NCI-H2029 treated with DMSO at 0.1 percent for 48 hours (cell line): ENCODE data around the gene DCHS2.

ENCODE experiments used
- DNase-seq: peaks from one replicate; lab custom pipeline; 2025; lab: John Stamatoyannopoulos, UW

The DCHS2 gene, protein sequence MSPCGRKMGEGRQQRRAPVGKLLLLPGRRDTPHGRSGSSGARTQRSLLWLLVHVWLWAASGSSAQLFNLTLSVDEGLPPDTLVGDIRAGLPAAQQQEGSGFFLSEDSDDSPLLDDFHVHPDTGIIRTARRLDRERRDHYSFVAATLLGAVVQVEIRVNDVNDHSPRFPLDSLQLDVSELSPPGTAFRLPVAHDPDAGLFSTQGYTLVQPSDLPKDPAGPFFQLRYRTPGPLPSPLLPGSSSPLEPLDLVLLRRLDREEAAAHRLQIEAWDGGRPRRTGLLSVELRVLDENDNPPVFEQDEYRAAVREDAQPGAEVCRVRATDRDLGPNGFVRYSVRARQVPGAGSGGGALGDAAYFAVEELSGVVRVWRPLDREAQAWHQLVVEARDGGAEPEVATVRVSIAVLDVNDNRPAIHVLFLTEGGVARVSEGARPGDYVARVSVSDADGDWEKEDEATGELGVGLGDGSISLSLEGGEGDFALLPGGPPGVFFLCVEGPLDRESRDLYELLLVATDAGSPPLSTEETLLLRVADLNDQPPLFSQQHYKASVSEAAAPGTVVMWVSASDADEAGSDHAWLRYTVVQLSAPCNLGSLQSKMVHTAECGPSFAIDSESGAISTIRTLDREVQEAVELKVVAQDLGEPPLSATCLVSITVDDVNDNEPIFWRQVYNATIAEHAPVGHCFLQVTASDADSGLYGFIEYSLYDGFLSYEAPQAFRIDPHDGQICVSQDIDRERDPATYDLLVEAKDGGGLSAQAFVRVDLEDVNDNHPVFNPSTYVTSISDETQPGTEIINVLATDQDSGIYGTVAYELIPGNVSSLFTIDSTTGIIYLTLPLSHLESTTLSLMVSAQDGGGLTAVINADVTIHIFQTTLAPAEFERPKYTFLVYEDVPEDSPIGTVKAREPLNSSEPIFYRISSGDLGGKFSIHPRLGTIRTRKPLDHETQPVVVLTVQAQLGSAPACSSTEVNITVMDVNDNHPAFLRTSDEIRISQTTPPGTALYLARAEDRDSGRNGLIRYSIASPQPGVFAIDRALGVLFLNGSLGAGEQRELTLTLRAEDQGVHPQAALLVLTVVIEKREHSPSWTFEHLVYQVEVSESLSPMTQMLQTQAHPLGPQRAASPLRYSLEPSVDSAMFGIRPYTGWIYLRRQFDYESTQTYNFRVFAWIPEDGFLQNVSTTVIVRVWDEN (N-terminal part only)

DNA sequence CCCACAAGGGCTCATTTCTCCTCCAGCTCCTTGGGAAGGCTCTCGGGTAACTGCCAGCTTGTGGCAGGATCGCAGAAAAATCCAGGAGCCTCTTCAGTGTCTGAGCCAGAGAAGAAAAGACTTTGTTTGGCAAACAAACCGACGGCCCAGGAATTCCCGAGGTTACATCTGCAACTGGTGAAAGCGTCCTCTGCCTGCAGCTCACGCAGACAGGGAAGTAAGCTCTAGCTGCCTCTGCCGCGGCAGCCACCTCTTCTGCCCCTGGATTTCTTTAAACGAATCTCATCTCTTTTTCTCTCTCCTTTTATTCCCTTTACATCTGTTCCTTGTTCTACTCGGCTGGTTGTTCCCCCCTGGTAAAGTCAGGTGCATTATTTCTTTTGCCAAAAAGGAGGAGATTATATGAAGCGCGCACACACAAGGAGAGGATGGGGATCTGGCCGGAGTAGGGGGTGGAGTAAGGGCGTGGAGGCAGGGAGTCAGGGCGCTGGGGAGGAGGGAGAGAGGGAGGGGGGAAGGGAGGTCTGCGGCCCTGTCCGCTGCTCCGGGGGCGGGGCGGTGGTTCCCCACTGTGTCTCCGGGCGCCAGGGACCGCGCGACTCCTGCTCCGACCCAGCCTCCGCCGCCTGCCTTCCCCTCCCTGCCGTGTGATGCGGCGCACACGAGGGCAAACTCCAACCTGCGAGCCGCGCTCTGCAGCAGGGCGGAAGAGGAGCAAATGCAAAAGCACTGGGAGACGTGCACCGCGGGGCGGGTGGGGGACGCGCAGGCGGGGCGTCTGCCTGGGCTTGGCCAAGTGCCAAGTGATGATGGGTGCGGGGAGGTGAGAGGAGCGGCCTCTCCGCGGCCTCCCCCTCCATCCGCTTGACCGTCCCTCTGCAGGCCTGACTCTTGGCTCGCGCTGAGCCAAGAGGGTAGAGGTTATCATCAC lies at the start of gene DCHS2:
TSS of gene DCHS2 (minus strand) at position 459 of the 931 bp plus-strand sequence. CDS start at position 15, 444 bp downstream.
- DNase-seq: no peak

DNA sequence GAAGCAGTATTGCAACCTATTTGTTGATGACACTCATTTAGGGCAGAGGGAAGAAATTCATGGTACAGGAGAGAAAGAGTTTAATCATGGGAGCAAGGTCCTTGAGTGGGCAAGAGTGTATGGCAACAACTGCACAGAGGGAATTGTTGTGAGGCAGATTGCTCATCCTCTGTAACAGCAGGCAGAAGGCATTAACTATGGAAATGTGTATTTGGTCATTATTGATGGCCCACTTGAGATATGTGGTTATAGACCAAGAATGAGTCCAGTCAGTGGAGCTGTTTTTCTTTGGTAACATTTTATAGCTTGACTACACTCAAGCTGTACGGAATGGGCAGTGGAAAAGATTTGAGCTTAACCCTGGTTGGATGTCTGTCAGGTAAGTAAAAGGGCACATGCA lies 42.7 kb upstream of the DCHS2 start:
- DNase-seq: no peak

DNA sequence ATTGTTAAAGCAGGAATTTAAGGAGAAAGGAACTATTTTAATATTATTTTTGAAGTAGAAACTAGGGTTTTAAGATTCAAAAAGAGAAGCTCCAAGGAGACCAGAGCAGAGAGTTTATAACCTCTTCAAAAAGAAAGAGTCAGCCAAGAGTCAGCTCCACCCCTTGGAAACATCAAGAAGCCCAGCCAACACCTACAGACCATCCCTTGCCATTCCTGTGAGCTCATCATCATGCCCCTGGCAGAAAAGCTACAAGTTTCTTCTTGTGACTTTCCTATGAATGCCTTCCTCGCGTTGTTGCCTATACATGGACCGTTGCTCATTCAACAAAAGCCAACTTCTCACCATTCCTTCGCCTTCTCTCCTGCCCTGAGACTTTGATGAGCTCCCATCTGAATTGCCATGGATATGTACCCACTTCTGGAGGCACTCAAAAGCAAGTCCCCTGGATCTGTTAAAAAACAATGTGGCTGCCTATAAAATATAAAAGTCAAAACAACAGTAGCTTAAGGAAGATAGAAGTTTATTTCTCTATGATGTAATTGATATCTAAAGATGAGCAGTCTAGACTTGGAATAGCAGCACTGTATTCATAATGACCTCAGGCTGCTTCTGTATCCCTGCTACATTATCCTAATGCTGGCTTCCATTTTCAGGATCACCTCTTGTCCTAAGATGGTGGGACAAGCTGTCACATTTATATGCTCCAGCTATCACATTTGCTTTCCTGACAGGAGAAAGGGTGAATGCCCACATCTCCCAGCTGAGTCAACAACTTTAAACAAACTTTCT lies 38.3 kb upstream of the DCHS2 start:
- DNase-seq: no peak

DNA sequence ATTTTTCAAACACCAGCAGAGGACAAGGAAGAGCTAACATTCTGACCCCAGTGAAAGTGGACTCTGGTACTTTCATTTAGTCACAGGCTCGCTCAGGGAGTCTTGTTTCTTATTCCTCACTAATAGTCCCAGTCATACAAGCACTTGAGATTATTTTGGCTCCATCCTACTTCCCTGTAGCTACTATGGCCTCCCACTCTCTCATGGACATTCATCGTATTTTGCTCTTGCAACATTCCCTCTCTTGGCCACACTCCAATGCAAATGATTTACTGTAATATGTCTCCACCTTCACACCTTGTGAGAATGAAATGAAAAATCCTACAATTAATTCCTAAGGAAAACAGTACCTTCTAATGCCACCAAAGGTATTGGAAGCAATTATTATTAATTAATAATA lies 37.3 kb upstream of the DCHS2 start:
- no peak for DNase-seq

DNA sequence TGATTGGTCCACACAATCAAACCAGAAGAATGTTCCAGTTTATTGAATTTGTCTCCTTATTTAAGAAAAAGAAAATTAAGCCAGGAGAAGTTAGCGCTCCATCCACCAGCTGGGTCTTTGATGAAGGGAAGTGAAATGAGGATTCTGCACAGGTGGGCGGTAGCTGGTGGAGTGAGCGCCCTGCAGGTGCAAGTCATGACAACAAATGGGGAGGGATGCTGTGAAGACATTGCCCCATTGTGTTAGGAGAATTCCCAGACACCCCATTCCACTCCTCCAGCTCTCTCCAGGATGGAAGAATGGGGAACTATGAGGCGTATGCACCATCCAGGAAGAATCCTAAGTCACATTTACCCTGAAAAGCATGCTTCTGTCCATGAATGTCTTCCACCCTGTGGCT lies 35.7 kb upstream of the DCHS2 start:
- DNase-seq: no peak

DNA sequence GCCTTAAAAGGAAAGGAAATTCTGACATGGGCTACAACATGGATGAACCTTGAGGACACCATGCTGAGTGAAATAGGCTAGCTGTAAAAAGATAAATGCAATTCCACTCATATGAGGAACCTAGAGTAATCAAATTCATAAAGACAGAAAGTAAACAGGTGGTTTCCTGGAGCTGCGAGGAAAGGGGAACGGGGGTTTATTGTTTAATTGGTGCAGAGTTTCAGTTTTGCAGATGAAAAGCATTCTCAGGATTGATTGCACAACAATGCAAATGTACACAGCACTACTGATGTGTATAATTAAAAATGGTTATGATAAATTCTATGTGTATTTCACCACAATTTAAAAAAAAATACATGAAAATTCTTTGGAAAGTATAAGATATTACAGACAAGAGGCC lies 34.6 kb upstream of the DCHS2 start:
- DNase-seq: no peak

DNA sequence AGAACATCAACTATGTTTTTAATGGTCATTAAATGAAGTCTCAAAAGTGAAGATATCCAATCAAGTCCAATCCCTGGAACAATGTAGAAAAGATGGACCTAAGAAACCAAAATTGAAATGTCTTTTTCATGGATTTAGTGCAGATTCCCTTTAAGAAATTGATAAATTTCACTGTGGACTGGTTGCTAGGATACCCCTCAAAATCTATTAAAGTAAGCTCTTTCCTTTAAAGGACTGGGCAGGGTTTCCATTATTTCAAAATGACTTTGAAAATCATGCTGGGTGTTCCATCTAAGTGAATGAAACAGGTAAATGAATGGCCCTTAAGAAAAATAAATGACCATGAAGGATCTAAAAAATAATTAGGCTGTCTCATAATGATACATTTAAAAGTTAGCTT lies 30.0 kb upstream of the DCHS2 start:
- no peak for DNase-seq

DNA sequence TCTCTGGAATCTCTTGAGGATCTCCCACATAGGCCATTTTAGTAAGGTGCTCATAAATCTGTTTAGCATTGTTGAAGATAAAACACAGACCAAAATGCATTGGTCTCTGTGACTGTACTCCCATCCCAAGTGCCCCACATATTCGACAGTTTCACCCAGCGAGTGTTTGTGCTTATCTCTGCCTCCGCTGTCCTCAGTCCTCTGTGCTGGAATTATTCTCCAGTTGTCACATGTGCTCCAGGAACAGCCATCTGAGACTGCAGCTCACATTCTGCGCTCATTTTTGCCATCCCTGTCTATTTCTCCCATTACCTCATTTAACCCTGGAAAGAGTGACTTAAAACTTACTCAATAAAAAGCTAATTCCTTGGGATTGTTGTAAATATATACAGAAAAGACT lies 27.6 kb upstream of the DCHS2 start:
- DNase-seq: no peak

DNA sequence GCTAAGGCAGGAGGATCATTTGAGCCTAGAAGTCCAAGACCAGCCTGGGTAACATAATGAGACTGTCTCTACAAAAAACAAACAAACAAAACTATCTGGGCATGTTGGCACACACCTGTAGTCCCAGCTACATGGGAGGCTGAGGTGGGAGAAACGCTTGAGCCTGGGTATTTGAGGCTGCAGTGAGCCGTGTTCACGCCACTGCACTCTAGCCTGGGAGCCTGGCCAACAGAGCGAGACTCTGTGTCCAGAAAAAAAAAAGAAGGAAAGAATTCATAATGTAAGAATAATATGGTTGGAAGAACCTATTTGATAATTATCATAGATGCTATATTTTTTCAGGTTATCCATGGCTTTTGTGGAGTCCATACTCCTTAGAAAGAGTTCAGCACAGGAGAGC lies 26.0 kb upstream of the DCHS2 start:
- DNase-seq: no peak

DNA sequence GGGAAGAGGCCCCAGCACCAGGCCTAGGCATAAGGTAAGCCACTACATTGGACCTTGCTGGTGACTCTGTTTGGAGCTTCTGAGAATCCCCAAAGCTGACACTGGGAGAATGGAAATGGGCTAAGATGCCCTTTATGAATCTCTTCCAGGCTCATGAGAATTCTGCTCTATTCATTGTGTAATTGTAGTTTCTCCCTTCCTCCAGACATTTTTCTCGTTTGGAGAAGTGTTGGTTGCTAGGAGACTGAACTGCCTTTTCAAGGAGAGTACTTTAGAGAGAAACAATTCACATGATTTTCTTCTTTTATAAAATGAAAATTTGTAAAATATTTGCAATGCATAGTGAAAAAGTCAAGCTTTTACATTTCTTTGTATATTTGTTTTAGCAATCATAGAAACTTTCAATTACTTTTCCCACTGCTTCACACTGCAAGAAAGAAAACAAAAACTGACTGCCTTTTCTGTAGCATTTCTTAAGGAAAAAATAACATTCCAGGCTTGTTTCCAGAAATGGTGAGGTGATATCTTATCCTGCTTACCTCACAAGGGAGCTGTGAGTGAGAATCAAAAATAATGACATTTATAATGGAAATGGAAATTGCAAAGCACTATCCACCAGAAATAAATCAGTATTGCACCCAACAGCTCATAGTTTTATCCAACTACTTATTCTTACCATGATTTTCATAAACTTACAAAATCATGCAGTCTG lies 24.9 kb upstream of the DCHS2 start:
- DNase-seq: no peak

DNA sequence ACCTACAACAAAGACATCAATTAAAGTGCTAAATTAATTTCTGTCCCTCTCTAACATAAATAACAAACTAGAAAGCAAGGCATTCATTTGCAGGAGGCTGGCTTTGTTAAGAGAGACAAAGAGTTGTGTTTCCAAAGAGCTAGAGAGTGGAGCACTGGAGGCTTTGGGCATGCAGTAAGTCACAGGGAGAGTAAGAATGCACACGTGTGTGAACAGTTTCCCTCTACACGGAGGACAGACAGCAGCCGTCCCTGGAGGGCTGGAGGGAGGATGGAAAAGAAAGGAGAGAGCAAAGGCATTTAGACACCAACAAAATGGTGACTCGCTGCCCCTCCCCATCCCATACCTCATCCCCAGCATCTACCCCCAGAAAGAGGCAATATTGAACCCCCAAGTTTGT lies 20.4 kb upstream of the DCHS2 start:
- DNase-seq: no peak

DNA sequence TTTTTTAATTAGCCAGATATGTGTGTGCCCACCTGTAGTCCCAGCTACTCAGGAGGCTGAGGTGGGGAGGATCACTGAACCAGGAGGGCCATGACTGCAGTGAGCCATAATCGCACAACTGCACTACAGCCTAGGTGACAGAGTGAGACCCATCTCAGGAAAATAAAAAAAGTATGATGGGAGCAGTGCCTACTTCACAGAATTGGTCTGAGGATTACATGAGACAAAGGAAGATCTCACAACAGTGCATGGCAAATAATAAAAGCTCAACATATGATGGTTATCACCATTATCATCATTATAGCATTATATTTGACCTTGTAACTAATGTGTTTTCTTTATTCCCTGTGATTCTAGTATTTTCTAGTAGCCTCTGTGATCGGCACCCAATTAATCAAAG lies 19.9 kb upstream of the DCHS2 start:
- no peak for DNase-seq

DNA sequence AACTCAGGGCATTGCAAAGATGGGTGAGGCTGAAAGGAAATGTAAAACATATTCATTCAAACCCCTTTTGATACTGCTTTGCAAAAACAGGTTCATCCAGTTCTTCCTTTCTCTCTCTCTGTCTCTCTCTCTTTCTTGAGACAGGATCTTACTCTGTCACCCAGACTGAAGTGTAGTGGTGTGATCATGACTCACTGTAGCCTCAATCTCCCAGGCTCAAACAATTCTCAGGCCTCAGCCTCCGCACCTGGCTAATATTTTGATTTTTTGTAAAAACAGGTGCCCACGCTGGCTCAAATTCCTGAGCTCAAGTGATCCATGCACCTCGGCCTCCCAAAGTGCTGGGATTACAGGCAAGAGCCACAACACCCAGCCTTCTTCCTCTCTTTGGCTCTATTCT lies 15.6 kb upstream of the DCHS2 start:
- DNase-seq: no peak

DNA sequence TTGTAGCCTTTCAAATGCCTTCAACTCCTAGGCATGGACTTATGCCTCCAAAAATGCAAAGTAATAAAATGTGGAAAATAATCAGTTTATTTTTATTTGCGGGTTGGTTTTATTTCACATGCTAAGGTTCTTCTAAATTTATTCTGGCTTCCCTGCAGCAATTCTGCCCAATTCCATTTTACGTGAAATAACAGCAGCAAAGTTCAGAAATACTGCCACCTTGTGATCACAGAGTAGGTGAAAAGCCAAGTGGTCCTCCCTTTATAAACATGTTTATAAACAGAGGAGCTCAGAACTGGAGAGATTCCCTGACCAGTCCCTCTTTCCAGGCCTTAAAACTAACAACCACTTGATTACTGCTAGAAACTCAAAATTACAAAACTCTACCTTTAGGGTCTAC lies 14.7 kb upstream of the DCHS2 start:
- no peak for DNase-seq

DNA sequence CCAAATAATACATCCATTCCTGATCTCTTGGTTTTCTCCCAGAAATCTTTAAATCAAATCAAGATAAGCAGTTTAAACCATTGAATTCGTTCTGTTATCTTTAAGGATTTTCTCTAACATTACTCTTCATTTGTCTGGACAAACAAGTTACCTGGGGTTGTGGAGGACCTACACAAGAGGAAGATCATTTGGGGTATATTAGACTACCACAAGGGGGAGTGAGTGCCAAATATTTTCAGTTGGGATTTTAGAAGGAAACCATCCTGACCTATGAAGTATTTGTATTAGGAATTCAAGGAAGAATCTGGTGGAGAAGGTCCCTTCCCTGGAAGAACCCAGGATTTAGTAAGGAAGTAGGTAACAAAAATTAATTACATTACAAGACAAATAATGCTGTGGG lies 12.0 kb upstream of the DCHS2 start:
- no peak for DNase-seq

DNA sequence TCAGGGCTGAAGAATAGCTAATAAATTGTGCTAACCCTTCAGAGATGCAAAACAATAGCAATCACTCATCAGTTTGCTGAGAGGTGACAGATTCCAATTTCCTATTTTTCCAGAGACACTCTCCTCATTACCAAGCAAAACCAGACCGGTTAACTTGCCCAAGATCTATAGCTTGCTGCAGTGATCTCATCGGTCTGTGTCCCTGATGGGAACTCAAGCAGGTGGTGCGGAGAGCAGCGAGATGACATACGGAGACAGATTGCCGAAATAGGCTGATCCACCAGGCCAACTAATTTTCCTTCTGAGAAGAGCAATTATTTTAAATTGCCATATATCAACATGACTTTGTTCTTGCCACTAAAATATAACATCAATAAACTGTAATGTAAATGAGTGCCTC lies 10.5 kb upstream of the DCHS2 start:
- no peak for DNase-seq

DNA sequence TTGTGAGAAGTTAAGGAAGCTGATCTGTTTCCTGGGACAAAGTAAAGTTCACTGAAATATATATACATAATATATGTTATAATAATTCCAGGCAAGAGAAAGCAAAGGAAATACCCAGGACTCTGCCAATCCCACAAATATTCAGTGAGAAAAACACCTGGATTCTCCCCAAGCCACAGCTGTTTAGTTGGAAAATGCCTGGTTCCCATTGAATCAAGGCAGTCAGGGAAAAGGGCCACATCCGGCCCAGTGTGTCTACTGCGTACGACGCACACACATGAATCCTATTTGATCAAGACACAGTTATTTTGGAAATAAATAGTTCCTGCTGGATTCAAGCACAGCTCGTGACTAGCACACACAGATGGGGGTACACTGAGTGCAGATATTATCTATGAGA lies 6.3 kb upstream of the DCHS2 start:
- DNase-seq: no peak

DNA sequence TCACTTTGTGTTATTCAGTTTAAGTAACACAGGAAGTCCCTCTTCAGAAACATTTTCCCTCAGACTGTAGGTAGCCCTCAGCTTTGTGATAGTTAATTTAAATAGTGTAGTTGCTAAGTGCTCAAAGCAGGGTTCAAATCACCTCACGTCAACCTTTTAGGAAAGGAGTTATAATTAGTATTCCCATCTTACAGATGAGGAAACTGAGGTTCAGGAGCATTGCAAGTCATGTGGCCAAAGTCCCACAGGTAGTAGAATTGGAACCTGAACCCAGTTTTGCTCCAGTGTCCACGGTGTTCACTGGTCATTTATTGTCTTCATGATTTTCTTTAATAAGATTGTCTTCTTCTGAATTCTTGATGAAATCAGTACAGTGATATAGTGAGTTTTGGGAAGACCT lies 4.3 kb upstream of the DCHS2 start:
- DNase-seq: no peak

DNA sequence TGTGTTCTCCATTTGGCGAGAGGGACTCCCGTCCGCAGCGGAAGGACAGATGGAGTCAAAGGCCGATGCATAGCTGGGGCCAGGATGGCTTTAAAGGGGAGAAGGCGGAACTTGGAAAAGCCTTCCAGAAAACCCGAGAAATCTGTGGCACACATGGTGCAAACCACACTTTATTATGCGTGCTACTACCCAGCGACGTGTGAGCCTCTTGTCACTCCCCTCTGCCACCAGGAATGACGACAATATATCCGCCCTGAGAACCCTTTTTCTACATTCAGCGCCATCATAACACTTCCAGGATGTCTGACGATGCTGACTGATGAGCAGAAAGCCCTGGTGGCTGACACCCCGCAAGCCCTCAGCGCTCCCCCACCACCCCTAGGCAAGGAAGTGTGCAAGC lies 689 bp upstream of the DCHS2 start:
- no peak for DNase-seq
